Stimulated activated naive B cell treated with anti-CD40 and anti-IgM and Interleukin-4, amounts not matched to agents 10 μg/mL and 1 μg/mL and 100 μg/mL, for 72 hours (primary cell): ENCODE results near the gene RAMP2.
A peak's percentile ranks its signal among the peaks of the same experiment; 100 is the strongest.

Experiments
- ATAC-seq, 2 donors: fragments of 150-1000 bp; cut with Tn5 transposase; replicated peaks; 2 replicates each; pipeline ENCODE4 v1.10.0; 2021; ENCODE audit warnings: moderate library complexity in 1 of 2
- DNase-seq: peaks from one replicate; pipeline ENCODE4 v3.0.0; 2021
- H3K27ac Mint-ChIP-seq: one replicate; pipeline ENCODE4 v1.8.0; 2022; ENCODE audit warnings: mild to moderate bottlenecking, mixed read lengths
- H3K27me3 Mint-ChIP-seq, 2 donors: one replicate each; pipeline ENCODE4 v1.8.0; 2022; ENCODE audit warnings: mixed read lengths in 2 of 2
- H3K36me3 Mint-ChIP-seq, 2 donors: one replicate each; pipeline ENCODE4 v1.8.0; 2022; ENCODE audit warnings: mixed read lengths in 2 of 2, mild to moderate bottlenecking in 1 of 2
- H3K4me1 Mint-ChIP-seq, 2 donors: one replicate each; pipeline ENCODE4 v1.8.0; 2022; ENCODE audit warnings: mixed read lengths in 2 of 2, mild to moderate bottlenecking in 1 of 2
- H3K4me3 Mint-ChIP-seq, 2 donors: one replicate each; pipeline ENCODE4 v1.8.0; 2022; ENCODE audit warnings: mild to moderate bottlenecking in 2 of 2, mixed read lengths in 2 of 2, moderate library complexity in 1 of 2
- H3K9me3 Mint-ChIP-seq, 2 donors: one replicate each; pipeline ENCODE4 v1.8.0; 2022; ENCODE audit warnings: mixed read lengths in 2 of 2, mild to moderate bottlenecking in 1 of 2

The RAMP2 gene

GRCh38 chr17:42778570-42778969, 17.5 kb downstream of the RAMP2 start:
- peaks cover 42 to 44% of the 10 kb centered on the region in 2 donors for H3K36me3 Mint-ChIP-seq
- H3K4me3 Mint-ChIP-seq, result no peak overlapping the region
- no peaks in the 10 kb centered on the region for H3K9me3 Mint-ChIP-seq
- H3K4me1 Mint-ChIP-seq, result peaks cover 30 to 57% of the 10 kb centered on the region in 2 donors
- H3K27me3 Mint-ChIP-seq, result peaks cover 31 to 39% of the 10 kb centered on the region in 2 donors
- DNase-seq, result no peak
- H3K27ac Mint-ChIP-seq, result no peak overlapping the region
- ATAC-seq, result no peak

DNA sequence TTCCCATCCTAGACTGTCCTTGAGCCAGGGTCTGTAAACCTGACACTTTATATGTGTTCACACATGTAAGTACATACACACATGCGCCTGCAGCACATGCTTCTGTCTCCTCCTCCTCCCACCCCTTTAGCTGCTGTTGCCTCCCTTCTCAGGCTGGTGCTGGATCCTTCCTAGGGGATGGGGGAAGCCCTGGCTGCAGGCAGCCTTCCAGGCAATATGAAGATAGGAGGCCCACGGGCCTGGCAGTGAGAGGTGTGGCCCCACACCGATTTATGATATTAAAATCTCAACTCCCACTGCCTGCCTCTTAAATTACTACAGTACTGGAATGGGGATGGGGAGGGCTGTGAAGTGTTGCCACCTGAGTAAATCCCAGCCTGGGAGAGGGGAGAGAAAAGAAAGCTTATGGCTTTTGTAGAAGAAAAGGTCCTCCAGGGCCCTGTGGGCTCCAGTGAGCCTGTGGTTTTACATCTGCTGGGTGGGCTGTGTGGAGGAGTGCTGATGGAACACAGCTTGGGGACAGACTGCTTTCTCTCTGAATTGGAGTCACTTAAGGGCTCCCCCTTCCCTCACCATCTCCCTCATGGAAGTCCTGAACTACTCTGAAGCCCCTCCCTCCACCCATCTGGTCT, 18.4 kb downstream of the RAMP2 start:
- H3K4me1 Mint-ChIP-seq, result peaks cover 31 to 57% of the 10 kb centered on the region in 2 donors
- no peak overlapping the region for H3K27ac Mint-ChIP-seq
- ATAC-seq, result no peak
- DNase-seq, result no peak
- H3K36me3 Mint-ChIP-seq, result peaks cover 38 to 40% of the 10 kb centered on the region in 2 donors
- H3K4me3 Mint-ChIP-seq, result peak overlapping the region; percentile 11 to 44
- no peaks in the 10 kb centered on the region for H3K9me3 Mint-ChIP-seq
- H3K27me3 Mint-ChIP-seq, result peaks cover 38 to 48% of the 10 kb centered on the region in 2 donors

GRCh38 chr17:42779936-42780850, 19.2 kb downstream of the RAMP2 start, which contains the start of gene WNK4:
TSS of gene WNK4 (plus strand) at chr17:42780610. CDS start at chr17:42780699, 89 bp downstream.
- Mint-ChIP-seq H3K36me3 (peaks cover 32 to 39% of the 10 kb centered on the region in 2 donors), H3K9me3 (no peaks in the 10 kb centered on the region), H3K4me3 (peak within 1 kb of the TSS; percentile 56 to 61), H3K27me3 (peaks cover 45 to 56% of the 10 kb centered on the region in 2 donors), H3K27ac (peak within 1 kb of the TSS; percentile 31), H3K4me1 (peaks cover 34 to 57% of the 10 kb centered on the region in 2 donors)
- DNase-seq (no peak), ATAC-seq (peak in 1 of 2 donors; percentile 30)

GRCh38 chr17:42780851-42781638, 20.0 kb downstream of the RAMP2 start:
- peaks cover 53 to 64% of the 10 kb centered on the region in 2 donors for H3K27me3 Mint-ChIP-seq
- H3K9me3 Mint-ChIP-seq, result no peaks in the 10 kb centered on the region
- DNase-seq (no peak), ATAC-seq (peak; percentile 11 to 25)
- H3K27ac Mint-ChIP-seq, result peak overlapping the region; percentile 31
- H3K36me3 Mint-ChIP-seq, result peaks cover 25 to 33% of the 10 kb centered on the region in 2 donors
- H3K4me3 Mint-ChIP-seq, result peak overlapping the region; percentile 33 to 61
- peaks cover 31 to 50% of the 10 kb centered on the region in 2 donors for H3K4me1 Mint-ChIP-seq

GRCh38 chr17:42781639-42782165, 20.7 kb downstream of the RAMP2 start:
- Mint-ChIP-seq H3K9me3 (no peaks in the 10 kb centered on the region), H3K4me3 (no peak overlapping the region), H3K27ac (no peak overlapping the region), H3K4me1 (peaks cover 31 to 44% of the 10 kb centered on the region in 2 donors), H3K27me3 (peaks cover 56 to 67% of the 10 kb centered on the region in 2 donors), H3K36me3 (peaks cover 25 to 27% of the 10 kb centered on the region in 2 donors)
- DNase-seq (no peak), ATAC-seq (peak in 1 of 2 donors; percentile 5)

- no peak for ATAC-seq
- peaks cover 63 to 73% of the 10 kb centered on the region in 2 donors for H3K27me3 Mint-ChIP-seq
- H3K27ac Mint-ChIP-seq, result peak overlapping the region; percentile 10
- no peak for DNase-seq
- no peak overlapping the region for H3K4me3 Mint-ChIP-seq
- H3K9me3 Mint-ChIP-seq, result no peaks in the 10 kb centered on the region
- H3K4me1 Mint-ChIP-seq, result peaks cover 31 to 42% of the 10 kb centered on the region in 2 donors
- H3K36me3 Mint-ChIP-seq, result peaks cover 24 to 25% of the 10 kb centered on the region in 2 donors
Observed at GRCh38 chr17:42782166-42783061, 21.4 kb downstream of the RAMP2 start.

- H3K4me3 Mint-ChIP-seq, result no peak overlapping the region
- H3K27me3 Mint-ChIP-seq, result peaks cover 71 to 82% of the 10 kb centered on the region in 2 donors
- no peak for DNase-seq
- H3K27ac Mint-ChIP-seq, result peak overlapping the region; percentile 10
- H3K36me3 Mint-ChIP-seq, result peaks cover 17 to 18% of the 10 kb centered on the region in 2 donors
- no peak for ATAC-seq
- H3K9me3 Mint-ChIP-seq, result no peaks in the 10 kb centered on the region
- peaks cover 31 to 38% of the 10 kb centered on the region in 2 donors for H3K4me1 Mint-ChIP-seq
Observed at GRCh38 chr17:42783062-42783790, 22.2 kb downstream of the RAMP2 start.

GRCh38 chr17:42783791-42784138, 22.7 kb downstream of the RAMP2 start:
- DNase-seq, result no peak
- Mint-ChIP-seq H3K27me3 (peaks cover 76 to 85% of the 10 kb centered on the region in 2 donors), H3K9me3 (no peaks in the 10 kb centered on the region), H3K4me3 (no peak overlapping the region), H3K36me3 (peaks cover 13 to 16% of the 10 kb centered on the region in 2 donors), H3K27ac (no peak overlapping the region), H3K4me1 (peaks cover 31 to 38% of the 10 kb centered on the region in 2 donors)
- no peak for ATAC-seq

DNA sequence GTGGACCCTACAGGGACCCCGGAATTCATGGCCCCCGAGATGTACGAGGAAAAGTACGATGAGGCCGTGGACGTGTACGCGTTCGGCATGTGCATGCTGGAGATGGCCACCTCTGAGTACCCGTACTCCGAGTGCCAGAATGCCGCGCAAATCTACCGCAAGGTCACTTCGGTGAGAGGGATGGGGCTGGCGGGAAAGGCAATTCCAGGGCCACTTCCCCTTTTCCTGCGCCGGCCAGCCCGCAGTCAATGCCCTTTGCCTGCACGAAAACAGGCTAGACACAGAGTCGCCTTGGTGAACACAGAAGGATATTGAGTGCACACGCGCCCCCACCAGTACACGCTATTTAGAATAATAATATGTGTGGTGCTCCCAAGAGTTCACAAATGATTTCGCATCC, 23.4 kb downstream of the RAMP2 start:
- H3K27me3 Mint-ChIP-seq, result peaks cover 81 to 88% of the 10 kb centered on the region in 2 donors
- DNase-seq (no peak), ATAC-seq (no peak)
- H3K9me3 Mint-ChIP-seq, result no peaks in the 10 kb centered on the region
- H3K27ac Mint-ChIP-seq, result peak overlapping the region; percentile 56
- peaks cover 29 to 35% of the 10 kb centered on the region in 2 donors for H3K4me1 Mint-ChIP-seq
- H3K4me3 Mint-ChIP-seq, result peak overlapping the region in 1 of 2 donors; percentile 36
- peaks cover 6 to 10% of the 10 kb centered on the region in 2 donors for H3K36me3 Mint-ChIP-seq

GRCh38 chr17:42784811-42785592, 24.0 kb downstream of the RAMP2 start:
- Mint-ChIP-seq H3K9me3 (no peaks in the 10 kb centered on the region), H3K27ac (peak overlapping the region; percentile 56), H3K4me3 (peak overlapping the region; percentile 14 to 36), H3K27me3 (peaks cover 80 to 86% of the 10 kb centered on the region in 2 donors), H3K4me1 (peaks cover 29% of the 10 kb centered on the region in 2 donors), H3K36me3 (peaks cover under 1 to 4% of the 10 kb centered on the region in 2 donors)
- no peak for ATAC-seq
- no peak for DNase-seq

DNA sequence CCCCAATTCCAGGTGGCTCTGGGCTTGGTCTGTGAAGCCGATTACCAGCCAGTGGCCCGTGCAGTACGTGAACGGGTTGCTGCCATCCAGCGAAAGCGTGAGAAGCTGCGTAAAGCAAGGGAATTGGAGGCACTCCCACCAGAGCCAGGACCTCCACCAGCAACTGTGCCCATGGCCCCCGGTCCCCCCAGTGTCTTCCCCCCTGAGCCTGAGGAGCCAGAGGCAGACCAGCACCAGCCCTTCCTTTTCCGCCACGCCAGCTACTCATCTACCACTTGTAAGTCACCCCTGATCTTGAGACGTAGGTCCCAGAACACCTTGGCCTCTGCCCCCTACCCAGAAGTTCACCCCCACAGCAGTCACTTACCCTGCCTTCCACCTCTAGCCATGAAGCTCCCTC, 26.2 kb downstream of the RAMP2 start:
- no peak overlapping the region for H3K4me3 Mint-ChIP-seq
- ATAC-seq (no peak), DNase-seq (no peak)
- peaks cover 17 to 24% of the 10 kb centered on the region in 2 donors for H3K4me1 Mint-ChIP-seq
- H3K36me3 Mint-ChIP-seq, result peaks cover 0 to 3% of the 10 kb centered on the region in 2 donors
- H3K27me3 Mint-ChIP-seq, result peaks cover 70 to 72% of the 10 kb centered on the region in 2 donors
- no peak overlapping the region for H3K27ac Mint-ChIP-seq
- H3K9me3 Mint-ChIP-seq, result no peaks in the 10 kb centered on the region

DNA sequence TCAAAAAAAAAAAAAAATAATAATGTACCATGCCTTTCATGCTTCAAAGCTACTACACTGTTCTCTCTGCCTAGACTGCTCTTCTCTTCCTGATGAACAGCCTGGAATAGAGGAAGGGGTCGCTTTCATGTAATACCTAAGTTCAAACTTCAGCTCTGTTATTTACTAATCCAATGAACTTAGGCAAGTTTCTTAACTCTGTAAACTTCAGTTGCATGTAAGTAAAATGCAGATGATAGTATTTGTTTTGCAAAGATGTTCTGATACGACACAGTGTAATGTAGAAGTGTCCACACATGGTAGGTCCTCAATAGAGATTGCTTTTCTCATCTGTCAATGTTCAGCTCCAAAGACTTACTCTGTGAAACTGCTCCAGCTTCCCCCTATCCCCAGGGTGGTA, 30.9 kb downstream of the RAMP2 start:
- DNase-seq (no peak), ATAC-seq (no peak)
- Mint-ChIP-seq H3K27ac (no peak overlapping the region), H3K9me3 (no peaks in the 10 kb centered on the region), H3K27me3 (peaks cover 30 to 31% of the 10 kb centered on the region in 2 donors), H3K36me3 (peaks cover 17 to 25% of the 10 kb centered on the region in 2 donors), H3K4me3 (no peak overlapping the region), H3K4me1 (peaks cover 14 to 19% of the 10 kb centered on the region in 2 donors)
